IPS-18a (cell line): ENCODE results near the gene HEYL.

Experiments
- H3K27ac ChIP-seq: one replicate; pipeline ENCODE4 v1.5.1; 2013; ENCODE audit warnings: low read length
- H3K27me3 ChIP-seq: one replicate; pipeline ENCODE4 v1.6.1; 2013; ENCODE audit warnings: mild to moderate bottlenecking, low read length; ENCODE audit not compliant: control insufficient read depth, insufficient read depth
- H3K36me3 ChIP-seq: one replicate; pipeline ENCODE4 v1.6.1; 2013; ENCODE audit warnings: low read depth, low read length; ENCODE audit not compliant: control insufficient read depth
- H3K4me1 ChIP-seq: one replicate; pipeline ENCODE4 v1.6.1; 2013; ENCODE audit warnings: low read depth, low read length; ENCODE audit not compliant: control insufficient read depth
- H3K4me3 ChIP-seq: one replicate; pipeline ENCODE4 v1.5.1; 2013; ENCODE audit warnings: low read length
- H3K9ac ChIP-seq: one replicate; pipeline ENCODE4 v1.6.1; 2013; ENCODE audit warnings: mild to moderate bottlenecking, low read length, moderate library complexity
- H3K9me3 ChIP-seq: one replicate; pipeline ENCODE4 v1.6.1; 2013; ENCODE audit warnings: low read depth, low read length; ENCODE audit not compliant: control insufficient read depth

HEYL gene

DNA sequence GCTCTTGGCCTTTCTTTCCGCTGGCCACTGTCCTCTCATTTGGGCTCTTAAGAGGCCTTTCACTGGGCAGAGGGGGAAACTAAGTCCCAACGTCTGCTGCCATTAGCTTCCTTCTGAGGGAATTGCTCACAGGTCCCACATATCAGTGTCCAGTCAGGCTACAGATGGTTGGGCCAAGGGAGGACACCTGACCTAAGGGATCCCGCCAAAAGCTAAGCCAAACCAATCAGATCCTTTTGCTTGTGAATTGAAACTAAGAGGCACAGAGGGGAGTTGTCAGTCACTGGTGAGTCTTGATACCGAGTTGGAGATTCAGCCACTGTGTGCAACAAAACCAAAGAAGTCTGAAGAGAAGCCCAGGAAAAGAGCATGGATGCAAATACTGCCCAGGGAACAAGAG is 38.2 kb upstream of the HEYL start:
- no peak overlapping the region for H3K9ac ChIP-seq
- H3K27ac ChIP-seq: no peak overlapping the region
- H3K4me3 ChIP-seq: no peak overlapping the region
- H3K4me1 ChIP-seq: no peaks in the 10 kb centered on the region
- H3K27me3 ChIP-seq: peaks cover 93% of the 10 kb centered on the region
- no peaks in the 10 kb centered on the region for H3K9me3 ChIP-seq
- no peaks in the 10 kb centered on the region for H3K36me3 ChIP-seq

DNA sequence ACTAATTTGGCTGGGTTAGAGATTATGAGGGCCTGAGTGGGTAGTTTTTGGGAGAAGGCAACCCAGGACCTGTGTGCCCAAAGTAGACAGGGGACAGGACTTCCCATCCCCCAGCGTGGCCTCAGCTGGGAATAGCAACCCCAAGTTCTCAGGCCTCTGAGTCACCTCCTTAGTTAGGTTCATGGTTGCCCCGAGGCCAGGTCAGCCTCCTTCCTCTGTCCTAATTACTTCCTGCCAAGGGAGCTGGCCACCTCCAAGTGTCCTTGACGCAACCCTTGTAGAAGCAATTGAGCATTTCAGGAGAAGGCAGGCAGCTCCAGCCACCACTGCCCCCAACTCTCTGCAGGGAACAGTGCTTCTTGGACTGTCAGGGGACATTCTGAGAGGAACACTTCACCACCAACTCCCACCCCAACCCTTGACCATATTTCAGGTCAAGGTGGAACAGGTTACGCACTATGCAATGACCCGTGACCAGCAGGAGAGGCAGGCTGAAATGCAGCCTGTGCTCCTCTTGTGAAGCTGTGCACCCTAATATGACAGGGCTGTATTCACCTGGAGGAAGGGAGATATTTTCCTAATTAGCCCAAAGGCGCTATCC is 37.6 kb upstream of the HEYL start:
- Histone ChIP-seq H3K36me3 (no peaks in the 10 kb centered on the region), H3K4me3 (no peak overlapping the region), H3K9me3 (no peaks in the 10 kb centered on the region), H3K4me1 (no peaks in the 10 kb centered on the region), H3K27ac (no peak overlapping the region), H3K27me3 (peaks cover 93% of the 10 kb centered on the region), H3K9ac (no peak overlapping the region)

DNA sequence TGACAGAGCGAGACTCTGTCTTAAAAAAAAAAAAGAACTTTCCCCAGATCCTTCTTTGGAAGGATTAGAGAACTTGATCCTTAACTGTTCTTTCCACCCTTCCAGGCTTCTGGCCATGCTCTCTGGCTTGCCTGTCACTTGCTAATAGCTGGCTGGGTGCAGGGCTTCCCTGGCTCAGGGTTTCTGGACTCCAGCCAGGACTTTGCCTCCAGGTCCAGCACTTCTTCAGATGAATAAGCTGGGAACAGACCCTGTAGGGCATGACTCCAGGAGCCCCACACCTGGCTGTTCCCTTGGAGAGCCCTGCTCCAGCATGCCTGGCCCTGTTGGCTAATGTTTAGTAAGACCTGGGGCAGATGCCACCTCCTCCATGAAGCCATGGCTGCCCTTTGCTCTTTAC is 35.8 kb upstream of the HEYL start:
- no peak overlapping the region for H3K27ac ChIP-seq
- H3K4me1 ChIP-seq: no peaks in the 10 kb centered on the region
- H3K4me3 ChIP-seq: no peak overlapping the region
- H3K9me3 ChIP-seq: no peaks in the 10 kb centered on the region
- H3K9ac ChIP-seq: no peak overlapping the region
- no peaks in the 10 kb centered on the region for H3K36me3 ChIP-seq
- peaks cover 93% of the 10 kb centered on the region for H3K27me3 ChIP-seq

DNA sequence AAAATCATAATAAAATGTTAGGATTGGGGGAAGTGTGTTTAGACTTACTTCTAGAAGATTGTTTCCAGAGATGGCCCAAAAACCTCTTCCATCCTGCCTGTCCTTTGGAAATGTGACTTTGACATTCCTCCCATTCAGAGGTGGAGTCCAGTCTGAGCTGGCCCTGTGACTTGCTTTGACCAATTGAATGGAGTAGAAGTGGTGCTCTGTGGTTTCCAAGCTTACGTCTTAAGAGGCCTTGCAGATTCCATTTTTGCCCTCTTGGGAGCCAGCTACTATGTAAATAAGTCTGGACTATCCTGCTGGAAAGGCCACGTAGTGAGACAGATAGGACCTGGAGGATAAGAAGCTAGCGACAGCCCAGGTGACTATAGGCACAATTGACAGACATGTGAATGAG is 33.8 kb upstream of the HEYL start:
- no peak overlapping the region for H3K27ac ChIP-seq
- H3K36me3 ChIP-seq: no peaks in the 10 kb centered on the region
- H3K9me3 ChIP-seq: no peaks in the 10 kb centered on the region
- no peaks in the 10 kb centered on the region for H3K4me1 ChIP-seq
- no peak overlapping the region for H3K9ac ChIP-seq
- H3K27me3 ChIP-seq: peaks cover 93% of the 10 kb centered on the region
- no peak overlapping the region for H3K4me3 ChIP-seq

DNA sequence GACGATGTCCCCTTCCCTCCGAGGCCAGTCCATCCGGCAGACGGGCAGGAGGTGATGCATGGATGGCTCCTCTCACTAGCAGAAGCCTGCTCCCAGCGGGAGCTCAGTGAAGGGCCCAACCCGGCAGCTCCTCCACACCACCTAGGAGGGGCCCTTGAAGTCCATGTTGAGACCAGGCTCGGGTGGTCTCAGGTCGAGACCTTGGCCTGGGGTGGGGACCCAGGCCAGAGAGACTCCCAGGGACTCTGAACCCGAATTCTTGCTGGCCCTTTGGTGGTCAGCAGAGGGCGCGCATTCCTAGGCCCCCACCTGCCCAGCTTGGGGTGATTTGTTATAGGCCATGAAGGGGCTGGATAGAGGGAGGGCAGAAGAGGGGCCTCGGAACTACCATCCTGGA is 33.1 kb upstream of the HEYL start:
- no peaks in the 10 kb centered on the region for H3K4me1 ChIP-seq
- peak overlapping the region; percentile 58 for H3K4me3 ChIP-seq
- no peak overlapping the region for H3K9ac ChIP-seq
- peaks cover 96% of the 10 kb centered on the region for H3K27me3 ChIP-seq
- H3K9me3 ChIP-seq: no peaks in the 10 kb centered on the region
- H3K27ac ChIP-seq: no peak overlapping the region
- no peaks in the 10 kb centered on the region for H3K36me3 ChIP-seq

DNA sequence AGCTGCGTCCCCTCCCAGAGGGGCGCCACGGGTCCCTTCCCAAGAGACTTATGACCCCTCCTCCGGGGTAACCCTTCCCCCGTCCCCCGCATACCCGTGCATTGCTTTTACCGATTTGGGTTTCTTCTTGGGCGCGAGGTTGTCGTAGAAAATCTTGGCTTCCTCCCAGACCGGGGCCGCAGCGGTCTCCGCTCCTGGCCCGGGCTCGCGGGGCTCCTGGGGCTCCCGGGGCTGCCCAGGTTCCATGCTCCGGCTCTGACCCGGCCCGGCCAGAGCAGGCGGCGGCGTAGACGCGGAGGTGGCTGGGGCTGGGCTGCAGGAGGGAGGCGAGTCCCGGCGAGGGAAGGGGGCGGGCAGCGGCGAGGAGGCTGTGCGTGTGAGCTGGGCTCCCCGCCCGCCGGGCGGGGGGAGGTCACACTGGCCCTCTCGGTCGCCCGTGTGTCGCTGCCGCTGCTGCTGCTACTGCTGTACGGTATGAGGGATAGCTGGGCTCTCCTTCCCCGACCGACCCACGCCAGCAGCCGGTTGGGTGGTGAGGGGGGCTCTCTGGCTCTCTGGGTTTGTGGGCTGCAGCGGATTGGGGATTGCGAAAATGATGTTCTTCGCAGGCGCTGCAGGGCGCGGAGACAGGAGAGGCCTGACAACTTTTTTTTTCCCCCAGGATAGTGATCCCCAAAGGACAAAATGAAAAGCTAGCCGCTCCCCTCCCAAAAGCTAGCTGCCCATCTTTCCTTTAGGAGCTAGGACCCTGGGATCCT is 32.5 kb upstream of the HEYL start, which contains the start of gene NT5C1A:
TSS of gene NT5C1A (minus strand) at position 315 of the 758 bp plus-strand sequence. CDS start at position 246, 69 bp downstream.
- Histone ChIP-seq H3K36me3 (no peaks in the 10 kb centered on the region), H3K27me3 (peaks cover 94% of the 10 kb centered on the region), H3K9me3 (no peaks in the 10 kb centered on the region), H3K9ac (no peak within 1 kb of the TSS), H3K27ac (no peak within 1 kb of the TSS), H3K4me3 (peak within 1 kb of the TSS; percentile 58), H3K4me1 (no peaks in the 10 kb centered on the region)

DNA sequence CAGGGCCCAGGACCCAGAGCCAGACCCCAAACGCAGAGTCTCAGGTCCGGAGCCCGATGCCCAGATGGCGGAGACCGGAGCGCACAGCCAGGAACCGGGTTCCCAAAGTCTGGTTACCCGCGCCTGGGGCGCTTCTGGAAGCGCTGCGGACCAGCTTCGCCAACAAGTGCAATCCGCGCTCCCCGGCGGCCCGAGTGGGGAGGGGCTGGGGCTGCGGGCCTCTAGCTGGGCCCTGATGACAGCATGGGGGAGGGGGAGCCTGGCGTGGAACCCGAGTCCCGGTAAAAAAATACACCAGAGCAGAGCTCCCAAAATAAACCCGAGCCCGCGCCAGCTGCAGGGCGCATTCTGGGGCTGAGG is 32.0 kb upstream of the HEYL start:
- Histone ChIP-seq H3K9me3 (no peaks in the 10 kb centered on the region), H3K4me1 (no peaks in the 10 kb centered on the region), H3K4me3 (peak overlapping the region; percentile 58), H3K27me3 (peaks cover 94% of the 10 kb centered on the region), H3K27ac (no peak overlapping the region), H3K36me3 (no peaks in the 10 kb centered on the region), H3K9ac (no peak overlapping the region)

DNA sequence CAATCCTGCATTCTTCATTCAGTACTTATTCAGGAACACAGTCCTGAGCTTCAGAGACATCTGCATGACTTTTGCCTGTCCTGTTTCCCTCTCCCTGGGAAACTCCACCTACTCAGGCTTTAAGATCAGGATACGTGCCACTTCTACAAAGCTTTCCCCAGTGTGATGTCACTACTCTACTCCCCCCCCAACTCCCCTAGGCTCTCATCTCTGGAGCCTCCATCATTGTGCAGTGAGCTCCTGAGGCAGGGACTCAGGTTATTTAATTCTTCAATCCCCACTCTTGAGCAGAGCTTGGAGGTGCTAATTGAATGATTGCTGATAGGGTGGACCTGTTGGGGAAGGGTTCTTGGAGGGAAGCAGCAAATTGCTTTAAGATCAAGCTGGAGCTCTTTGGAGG is 31.2 kb upstream of the HEYL start:
- no peak overlapping the region for H3K4me3 ChIP-seq
- H3K27me3 ChIP-seq: peaks cover 97% of the 10 kb centered on the region
- no peaks in the 10 kb centered on the region for H3K36me3 ChIP-seq
- H3K4me1 ChIP-seq: no peaks in the 10 kb centered on the region
- H3K9ac ChIP-seq: no peak overlapping the region
- no peak overlapping the region for H3K27ac ChIP-seq
- no peaks in the 10 kb centered on the region for H3K9me3 ChIP-seq

DNA sequence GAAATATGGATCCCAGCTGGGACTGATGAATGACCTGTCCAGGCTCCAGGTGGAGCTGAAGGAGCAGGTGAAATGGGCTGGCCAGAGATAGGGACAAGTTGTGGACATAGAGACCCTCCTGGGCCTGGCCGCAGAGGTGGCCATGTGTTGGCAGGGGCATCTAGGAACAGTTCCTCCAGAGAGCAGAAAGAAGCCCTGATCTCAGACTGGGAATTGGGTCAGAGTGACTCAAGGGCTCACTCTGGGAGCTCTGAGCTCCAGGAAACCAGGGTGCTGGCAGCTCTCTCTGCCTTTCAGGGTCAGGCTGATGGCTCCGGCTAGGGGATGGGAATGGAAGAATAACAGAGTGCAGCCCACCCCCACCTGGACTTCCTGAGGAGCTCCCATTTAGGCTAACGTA is 29.5 kb upstream of the HEYL start:
- Histone ChIP-seq H3K9ac (no peak overlapping the region), H3K9me3 (no peaks in the 10 kb centered on the region), H3K4me3 (no peak overlapping the region), H3K27me3 (peaks cover 87% of the 10 kb centered on the region), H3K4me1 (no peaks in the 10 kb centered on the region), H3K36me3 (no peaks in the 10 kb centered on the region), H3K27ac (no peak overlapping the region)

DNA sequence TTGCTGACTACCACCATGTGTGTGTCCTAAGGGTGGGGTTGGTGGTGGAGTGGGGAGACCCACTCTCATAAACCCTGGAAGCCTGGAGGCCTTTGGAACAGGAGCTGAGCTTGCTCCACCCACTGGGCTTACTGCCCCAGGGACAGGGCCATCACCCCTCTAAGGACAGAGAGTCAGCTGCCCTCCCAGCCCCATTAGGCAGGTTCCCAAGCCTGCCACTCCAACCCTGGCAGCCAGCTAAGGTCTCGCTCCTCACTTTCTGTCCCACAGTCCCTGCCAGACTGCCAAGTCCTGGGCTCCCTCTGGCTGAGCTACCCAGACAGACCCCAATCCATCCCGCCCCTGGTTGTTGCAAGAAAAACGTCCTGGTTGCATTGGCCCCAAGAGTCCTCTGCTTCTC is 28.7 kb upstream of the HEYL start:
- Histone ChIP-seq H3K27me3 (peaks cover 79% of the 10 kb centered on the region), H3K4me1 (no peaks in the 10 kb centered on the region), H3K9ac (no peak overlapping the region), H3K36me3 (no peaks in the 10 kb centered on the region), H3K27ac (no peak overlapping the region), H3K4me3 (no peak overlapping the region), H3K9me3 (no peaks in the 10 kb centered on the region)

DNA sequence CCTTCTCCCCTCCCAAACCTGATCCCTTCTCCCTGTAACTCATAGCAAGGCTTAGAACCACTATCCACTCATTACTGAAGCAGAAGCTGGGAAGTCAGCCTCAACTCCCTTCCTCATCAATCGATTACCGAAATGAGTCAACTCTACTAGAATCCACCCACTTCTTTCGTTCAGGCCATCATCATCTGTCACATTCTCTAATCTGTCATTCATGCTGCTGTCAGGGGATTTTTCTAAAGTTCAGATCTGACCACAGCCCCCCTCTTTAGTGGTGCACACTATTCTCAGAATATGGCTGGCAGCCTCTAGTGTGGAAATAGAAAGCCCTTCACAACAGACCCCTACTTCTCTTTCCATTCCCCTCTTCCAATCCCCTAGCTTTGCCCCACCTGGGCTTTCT is 27.3 kb upstream of the HEYL start:
- H3K36me3 ChIP-seq: no peaks in the 10 kb centered on the region
- H3K9me3 ChIP-seq: no peaks in the 10 kb centered on the region
- no peak overlapping the region for H3K9ac ChIP-seq
- H3K4me1 ChIP-seq: no peaks in the 10 kb centered on the region
- H3K27ac ChIP-seq: no peak overlapping the region
- peaks cover 79% of the 10 kb centered on the region for H3K27me3 ChIP-seq
- H3K4me3 ChIP-seq: no peak overlapping the region

DNA sequence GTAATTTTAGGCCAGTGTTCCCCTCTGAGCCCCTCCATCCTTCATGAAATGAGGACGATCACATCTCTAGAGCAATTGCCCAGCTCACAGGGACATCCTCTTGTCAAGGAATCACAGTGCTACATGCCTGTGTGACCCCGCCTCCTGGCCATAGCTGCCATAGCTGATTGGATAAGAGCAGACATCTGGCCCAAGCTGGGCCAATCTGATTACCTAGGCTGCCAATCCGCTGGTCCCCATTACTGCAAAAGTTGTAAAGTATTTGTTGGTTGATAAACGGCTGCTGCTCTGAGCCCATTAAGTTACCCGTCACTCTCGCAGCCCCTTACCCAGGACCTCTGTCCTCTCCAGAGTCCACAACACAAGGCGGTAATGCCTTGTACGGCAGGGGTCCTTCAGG is 24.1 kb upstream of the HEYL start:
- Histone ChIP-seq H3K4me1 (no peaks in the 10 kb centered on the region), H3K27ac (no peak overlapping the region), H3K27me3 (peaks cover 77% of the 10 kb centered on the region), H3K36me3 (no peaks in the 10 kb centered on the region), H3K9me3 (no peaks in the 10 kb centered on the region), H3K9ac (no peak overlapping the region), H3K4me3 (no peak overlapping the region)
